Activated CD4-positive, alpha-beta T cell treated with anti-CD3 and anti-CD28 coated beads for 4 hours (primary cell): ENCODE results near the gene SMYD1.

Experiments used
- DNase-seq, 2 donors: peaks; one replicate each; pipeline ENCODE4 v3.0.0-alpha.2; 2020

Gene SMYD1

GRCh38 chr2:88090446-88091283 is 23.0 kb downstream of the SMYD1 start:
- DNase-seq, result peak; percentile 64 to 68

GRCh38 chr2:88091943-88092342 is 24.3 kb downstream of the SMYD1 start:
- DNase-seq, result no peak

- no peak for DNase-seq
Measured at GRCh38 chr2:88092773-88093172, 25.1 kb downstream of the SMYD1 start.

- no peak for DNase-seq
Measured at GRCh38 chr2:88095022-88095421, 27.4 kb downstream of the SMYD1 start.

GRCh38 chr2:88096708-88097107 is 29.1 kb downstream of the SMYD1 start:
- DNase-seq, result no peak

GRCh38 chr2:88097192-88097591 is 29.6 kb downstream of the SMYD1 start:
- no peak for DNase-seq

- no peak for DNase-seq
Measured at GRCh38 chr2:88097891-88098557, 30.4 kb downstream of the SMYD1 start.

GRCh38 chr2:88098558-88098900 is 30.9 kb downstream of the SMYD1 start:
- DNase-seq, result no peak

GRCh38 chr2:88099798-88100488 is 32.3 kb downstream of the SMYD1 start:
- no peak for DNase-seq

- no peak for DNase-seq
Measured at GRCh38 chr2:88100489-88100858, 32.8 kb downstream of the SMYD1 start.

- no peak for DNase-seq
Measured at GRCh38 chr2:88108796-88109195, 41.2 kb downstream of the SMYD1 start.

GRCh38 chr2:88110830-88111229 is 43.2 kb downstream of the SMYD1 start:
- DNase-seq, result no peak

- no peak for DNase-seq
Measured at GRCh38 chr2:88113069-88113468, 45.4 kb downstream of the SMYD1 start.

GRCh38 chr2:88114889-88115288 is 47.3 kb downstream of the SMYD1 start:
- DNase-seq, result no peak

GRCh38 chr2:88115825-88116518 is 48.3 kb downstream of the SMYD1 start:
- no peak for DNase-seq

GRCh38 chr2:88116669-88117432 is 49.2 kb downstream of the SMYD1 start:
- DNase-seq, result no peak

GRCh38 chr2:88117973-88118372 is 50.3 kb downstream of the SMYD1 start:
- DNase-seq, result no peak

GRCh38 chr2:88121678-88122077 is 54.1 kb downstream of the SMYD1 start:
- no peak for DNase-seq

- no peak for DNase-seq
Measured at GRCh38 chr2:88122141-88122884, 54.7 kb downstream of the SMYD1 start.

GRCh38 chr2:88123164-88123974 is 55.7 kb downstream of the SMYD1 start:
- DNase-seq, result no peak
